ENCODE results near the gene OTOF.

The OTOF gene

GRCh38 chr2:26444236-26444635 lies 33.7 kb downstream of the OTOF start:
- FAIRE-seq = no peak

- FAIRE-seq = no peak
Measured at GRCh38 chr2:26442707-26443106, 35.2 kb downstream of the OTOF start.

DNA sequence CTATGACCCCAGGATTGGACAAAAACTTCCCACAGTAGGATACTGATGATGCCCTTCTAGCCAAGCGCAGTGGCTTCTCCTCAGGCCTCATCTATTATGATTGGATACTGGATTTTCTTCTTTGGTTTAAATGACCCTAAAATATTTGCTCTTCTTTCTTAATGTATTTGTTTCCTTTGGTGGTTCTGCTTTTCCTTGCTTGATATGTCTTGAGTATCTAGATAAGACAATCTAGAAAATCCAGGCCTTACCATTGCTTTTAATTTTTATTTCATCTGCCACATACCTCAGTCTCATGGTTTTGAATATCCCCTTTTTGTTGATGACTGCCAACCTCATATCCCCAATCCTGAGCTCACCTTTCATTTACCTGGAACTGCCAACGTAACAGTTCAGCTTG lies 35.6 kb downstream of the OTOF start:
- FAIRE-seq = no peak

DNA sequence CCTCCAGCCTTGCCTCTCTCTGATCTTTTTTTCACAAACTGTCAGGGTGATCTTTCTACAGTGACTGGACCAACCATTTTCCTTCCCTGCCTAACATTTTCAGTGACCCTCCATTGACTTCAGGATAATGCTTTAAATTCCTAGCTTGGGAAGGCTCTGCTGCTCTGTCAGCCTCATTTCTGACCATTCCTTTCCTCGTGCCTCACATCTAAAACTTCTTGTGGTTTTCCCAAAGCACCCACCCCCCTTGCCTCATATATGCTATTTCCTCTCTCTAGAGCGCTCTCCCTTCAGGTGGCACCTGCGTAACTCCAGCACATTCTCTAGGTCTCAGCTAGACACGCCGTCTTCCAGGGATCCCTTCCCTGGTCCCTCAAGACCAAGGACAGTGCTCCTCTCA lies 39.0 kb downstream of the OTOF start:
- no peak for FAIRE-seq

- FAIRE-seq = no peak
Measured at GRCh38 chr2:26438526-26438925, 39.4 kb downstream of the OTOF start.

GRCh38 chr2:26435106-26435505 lies 42.8 kb downstream of the OTOF start:
- FAIRE-seq = no peak

DNA sequence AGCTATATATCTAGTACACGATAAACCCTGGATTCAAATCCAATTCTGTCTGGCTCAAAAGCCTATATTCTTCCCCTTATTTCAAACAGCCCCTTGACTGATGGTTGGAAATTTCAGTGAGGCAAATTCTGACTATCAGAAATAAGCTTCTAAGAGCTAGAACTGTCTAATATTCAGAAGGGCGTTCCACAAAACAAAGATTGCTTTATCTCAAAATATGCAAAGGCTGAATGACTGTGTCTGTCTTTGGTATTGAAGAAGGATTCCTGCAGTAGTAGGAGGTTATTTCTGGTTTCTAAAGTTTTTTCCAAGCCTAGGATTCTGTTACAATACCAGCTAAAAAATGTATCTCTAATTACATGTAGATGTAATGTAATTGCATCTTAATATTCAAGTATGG lies 45.1 kb downstream of the OTOF start:
- no peak for FAIRE-seq

DNA sequence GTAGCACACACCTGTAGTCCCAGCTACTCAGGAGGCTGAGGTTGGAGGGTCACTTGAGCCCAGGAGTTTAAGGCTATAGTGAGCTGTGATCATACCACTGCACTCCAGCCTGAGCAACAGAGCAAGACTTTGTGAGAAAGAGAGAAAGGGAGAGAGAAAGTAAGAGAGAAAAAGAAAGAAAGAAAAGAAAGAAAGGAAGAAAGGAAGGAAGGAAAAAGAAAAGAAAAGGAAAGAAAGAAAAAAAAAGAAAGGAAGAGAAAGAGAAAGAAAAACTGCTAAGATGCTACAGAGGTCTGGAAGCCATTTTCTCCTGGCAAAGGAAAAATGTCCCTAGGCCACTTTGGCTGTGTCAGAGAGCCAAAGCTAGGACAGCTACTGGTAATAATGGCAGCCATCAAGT lies 45.6 kb downstream of the OTOF start:
- no peak for FAIRE-seq

- no peak for FAIRE-seq
Measured at GRCh38 chr2:26430826-26431225, 47.1 kb downstream of the OTOF start.

DNA sequence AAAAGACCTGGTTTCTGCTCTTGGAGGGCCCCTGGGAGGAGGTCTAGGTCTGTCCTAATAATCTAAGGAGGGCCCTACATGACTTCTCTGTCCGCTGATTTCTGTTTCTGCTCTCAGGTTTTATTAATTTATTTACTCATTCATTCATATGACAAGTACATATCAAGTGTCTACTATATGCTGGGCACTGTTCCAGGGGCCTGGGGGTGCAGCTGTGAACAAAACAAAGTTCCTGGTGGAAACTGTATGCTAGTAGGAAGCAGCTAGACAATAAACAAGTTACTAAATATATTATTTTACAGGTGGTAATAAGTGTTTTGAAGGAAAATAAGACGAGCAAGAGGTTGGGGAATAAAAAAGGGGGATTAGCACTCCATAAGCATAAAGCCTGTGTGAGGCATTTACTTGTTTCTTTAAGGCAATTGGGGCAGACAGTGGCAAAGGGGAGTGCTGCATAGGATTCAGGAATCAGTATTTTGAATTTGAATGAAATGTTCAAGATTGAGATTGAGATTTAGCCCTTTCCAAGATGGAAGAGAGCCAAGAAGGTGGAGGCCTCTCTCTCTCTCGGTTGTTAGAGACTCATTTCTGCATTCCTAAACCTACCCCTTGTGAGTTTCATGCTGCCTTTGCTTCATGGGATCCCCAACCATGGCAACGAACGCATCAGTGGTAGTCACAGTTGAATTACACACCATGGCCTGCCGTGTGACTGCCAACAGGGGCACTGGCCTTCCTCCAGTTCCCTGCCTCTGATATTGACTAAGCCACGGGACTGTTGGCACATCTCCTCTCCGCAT lies 47.9 kb downstream of the OTOF start:
- FAIRE-seq = no peak

DNA sequence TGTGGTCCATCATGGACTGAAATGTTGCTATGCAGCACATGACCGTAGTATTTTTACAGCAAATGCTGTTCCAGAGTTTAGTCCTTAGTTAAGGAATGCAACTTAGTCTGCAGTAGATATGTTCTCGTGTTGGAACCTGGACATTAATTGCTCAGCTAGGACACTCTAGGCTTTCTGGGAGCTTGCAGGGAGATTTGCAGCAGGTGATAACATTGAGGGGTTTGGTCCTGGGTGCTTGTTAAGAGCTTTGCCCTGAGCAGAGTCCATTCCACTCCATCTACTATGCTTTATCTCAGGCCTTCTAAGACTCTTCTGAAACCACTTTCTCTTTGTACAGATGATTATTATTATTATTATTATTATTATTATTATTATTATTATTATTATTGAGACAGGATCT lies 49.1 kb downstream of the OTOF start:
- no peak for FAIRE-seq

- FAIRE-seq = no peak
Measured at GRCh38 chr2:26424221-26424620, 53.7 kb downstream of the OTOF start.

- FAIRE-seq = no peak
Measured at GRCh38 chr2:26423750-26424149, 54.2 kb downstream of the OTOF start.

- FAIRE-seq = no peak
Measured at GRCh38 chr2:26422947-26423629, 54.8 kb downstream of the OTOF start.

GRCh38 chr2:26421961-26422360 lies 56.0 kb downstream of the OTOF start:
- FAIRE-seq = no peak

DNA sequence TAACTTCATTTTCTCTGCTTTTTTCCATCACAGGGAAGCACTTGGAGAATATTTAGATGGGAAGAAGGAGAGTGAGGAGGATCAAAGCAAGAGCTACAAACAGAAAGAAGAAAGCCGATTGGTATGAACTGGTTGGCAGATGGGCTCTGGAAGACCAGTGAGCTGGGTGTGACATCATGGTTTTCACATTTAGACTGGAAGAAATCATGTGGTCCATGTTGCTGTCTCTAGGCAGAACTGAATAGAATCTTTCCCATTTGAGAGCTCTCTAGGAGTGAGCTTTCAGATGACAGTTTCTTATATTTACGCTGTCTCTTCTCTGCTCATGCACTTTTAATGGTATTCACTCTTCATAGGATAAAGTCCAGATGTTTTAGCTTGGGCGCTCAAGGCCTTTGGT lies 63.6 kb downstream of the OTOF start:
- no peak for FAIRE-seq

DNA sequence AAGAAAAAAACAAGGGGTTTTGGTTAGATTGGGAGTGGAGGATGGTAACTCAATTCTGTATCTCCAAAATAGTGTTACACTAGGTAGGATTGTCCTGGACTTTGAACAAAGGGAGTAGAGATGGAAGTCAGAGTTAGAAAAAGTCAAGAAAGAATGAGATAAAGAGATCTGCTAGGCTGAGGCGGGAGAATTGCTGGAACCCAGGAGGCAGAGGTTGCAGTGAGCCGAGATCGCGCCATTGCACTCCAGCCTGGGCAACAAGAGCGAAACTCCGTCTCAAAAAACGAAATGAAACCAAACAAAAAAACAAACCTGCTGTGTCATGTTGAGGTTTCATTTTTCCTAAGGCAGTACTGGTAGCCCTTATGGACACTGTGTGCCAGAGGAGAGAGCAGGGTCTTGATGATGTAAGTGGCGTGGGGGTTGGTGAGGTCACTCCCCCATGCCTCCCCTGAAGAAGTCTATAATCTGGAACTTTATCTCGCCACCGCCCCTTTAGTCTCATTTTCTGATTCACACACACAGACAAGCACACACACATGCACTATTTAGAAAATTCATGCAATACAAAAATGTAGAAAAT lies 65.7 kb downstream of the OTOF start:
- FAIRE-seq = no peak

DNA sequence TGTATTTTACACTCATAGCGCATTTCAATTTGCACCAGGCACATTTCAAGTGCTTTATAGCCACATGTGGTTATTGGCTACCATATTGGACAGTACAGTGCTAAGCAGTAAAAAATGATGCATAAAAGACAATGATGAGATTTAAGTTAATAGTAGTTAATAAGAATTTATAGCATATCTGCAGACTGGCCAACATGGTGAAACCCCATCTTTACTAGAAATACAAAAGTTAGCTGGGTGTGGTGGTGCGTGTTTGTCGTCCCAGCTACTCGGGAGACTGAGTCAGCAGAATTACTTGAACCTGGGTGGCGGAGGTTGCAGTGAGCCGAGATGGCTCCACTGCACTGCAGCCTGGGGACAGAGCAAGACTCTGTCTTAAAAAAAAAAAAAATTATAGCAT lies 66.5 kb downstream of the OTOF start:
- FAIRE-seq = no peak

DNA sequence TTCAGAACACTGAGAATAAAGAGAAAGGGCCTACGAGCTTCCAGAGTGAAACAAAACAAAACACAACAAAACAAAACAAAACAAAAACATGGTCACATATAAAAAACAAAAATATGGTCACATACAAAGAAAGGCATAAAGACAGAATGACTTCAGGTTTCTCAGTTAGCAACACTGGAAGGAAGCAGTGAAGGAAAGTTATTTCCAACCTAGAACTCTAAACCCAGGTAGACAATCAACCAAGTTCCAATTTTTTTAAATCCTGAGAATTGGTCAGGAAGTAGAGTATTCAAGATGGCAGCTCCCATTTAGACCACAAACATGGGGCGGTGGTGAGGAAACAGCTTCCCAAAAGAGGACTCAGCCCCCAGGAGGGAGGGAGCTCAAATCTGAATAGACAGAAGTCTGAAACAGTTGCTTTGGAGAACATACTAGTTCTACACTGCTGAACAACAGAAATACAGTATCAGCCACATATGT lies 67.1 kb downstream of the OTOF start:
- no peak for FAIRE-seq

- no peak for FAIRE-seq
Measured at GRCh38 chr2:26409785-26410184, 68.1 kb downstream of the OTOF start.

DNA sequence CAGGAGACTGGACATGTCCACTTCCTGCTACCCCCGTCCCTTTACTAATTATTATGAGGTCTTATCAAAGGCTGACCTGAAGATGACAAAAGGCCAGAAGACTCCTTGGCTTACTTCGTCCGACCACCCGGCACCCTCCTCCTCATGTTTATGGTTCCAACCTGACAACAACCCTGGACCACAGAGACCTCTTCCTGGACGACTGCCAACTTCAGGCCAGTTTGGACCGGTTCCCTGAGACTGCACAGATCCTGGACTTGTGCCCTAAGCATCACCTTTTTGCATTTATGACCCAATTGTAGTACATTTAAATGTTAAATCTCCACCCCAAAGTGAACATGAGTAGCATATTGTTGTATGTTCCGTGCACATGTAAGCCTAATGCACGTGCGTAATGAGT lies 70.4 kb downstream of the OTOF start:
- no peak for FAIRE-seq

Data from endometrium (tissue), 2 donors.